Right lobe of liver (tissue), 6 donors: ENCODE data around the gene PRKN. TPM values are rescaled to one million over a fixed set of nuclear protein-coding genes. Genes with fewer than 3 reads are reported as not detected.
A peak's percentile ranks its signal among the peaks of the same experiment; 100 is the strongest.

Experiments used
- ATAC-seq, 4 donors: fragments of 200-7000 bp; cut with Tn5 transposase; one replicate each; pipeline ENCODE4 v1.9.1; 2020; ENCODE audit warnings: mild to moderate bottlenecking in 4 of 4, moderate library complexity in 4 of 4
- DNase-seq, 3 donors: peaks; one replicate each; pipeline ENCODE4 v3.0.0-alpha.2; 2020
- H3K27ac ChIP-seq, 3 donors: fragments of 200-600 bp; one replicate each; pipeline ENCODE4 v1.8.0; 2022
- H3K27me3 ChIP-seq, 2 donors: fragments of 200-600 bp; one replicate each; pipeline ENCODE4 v1.8.0; 2022
- H3K36me3 ChIP-seq, 4 donors: fragments of 200-600 bp; sonication (generic) in 1 of 4; one replicate each; pipeline versions ENCODE4 v1.5.1 to v1.8.0; 2017 to 2022; ENCODE audit warnings: control low read depth in 1 of 4
- H3K4me1 ChIP-seq, 4 donors: fragments of 200-600 bp; sonication (generic) in 1 of 4; one replicate each; pipeline versions ENCODE4 v1.5.1 to v1.8.0; 2017 to 2022; ENCODE audit warnings: control low read depth in 1 of 4
- H3K4me3 ChIP-seq, 3 donors: fragments of 200-600 bp; one replicate each; pipeline ENCODE4 v1.8.0; 2022
- H3K9me3 ChIP-seq, 4 donors: fragments of 200-600 bp; sonication (generic) in 1 of 4; one replicate each; pipeline versions ENCODE4 v1.5.1 to v1.8.0; 2017 to 2022; ENCODE audit warnings: control low read depth in 1 of 4
- POLR2A ChIP-seq: fragments of 450-650 bp; IDR thresholded peaks from one replicate; pipeline ENCODE4 v1.6.1; 2017; ENCODE audit warnings: antibody characterized with exemption, mild to moderate bottlenecking
- WGBS: methylation state at CpG from one replicate; pipeline ENCODE4 v1.1.6; 2018; ENCODE audit warnings: low coverage, low lambda C conversion rate; ENCODE audit not compliant: insufficient coverage; ENCODE audit errors: missing lambda C conversion rate; 5-methylcytosine and 5-hydroxymethylcytosine counted together
- intact Hi-C, 2 donors: fragments of 100-400 bp; cut with DNase I; formaldehyde crosslinking; loops; one replicate each; pipeline versions ENCODE4 v1.11.2 to v1.14.1; 2022
- total RNA-seq, 6 experiments: library from RNA; depleted of rRNA in 2 of 6; stranded (reverse); fragments of >200 nt in 2 of 6; fragmentation: NEBNext Ultra II Directional in 3 of 6; extraction: Animal tissue kit (Norgen Biotek cat#: 25700) in 3 of 6; gene quantifications; one replicate each; pipeline versions ENCODE4 v1.1.0 to v1.2.4, GENCODE V29; 2016 to 2023
- TF ChIP-seq, protein P1 (sequence below), 4 donors: fragments of 200-600 bp in 3 of 4; fragments of 450-650 bp in 1 of 4; IDR thresholded peaks; one replicate each; pipeline versions ENCODE4 v1.5.1 to v1.8.0; 2016 to 2022; ENCODE audit warnings: antibody characterized with exemption in 4 of 4, mild to moderate bottlenecking in 2 of 4
- donor health status: DM: no; HTN: yes; CAD: no.
- donor health status: DM: no; HTN: no; CAD: no.
- donor health status: DM: no; HTN: no; CAD: no.
- donor health status: DM: no; HTN: yes; CAD: no.
- donor health status: DM: no; HTN: yes; CAD: no.

Gene PRKN
- total RNA-seq, 6 experiments from 2014 or later = 1.1 to 3.7 (median 2.2) TPM

DNA sequence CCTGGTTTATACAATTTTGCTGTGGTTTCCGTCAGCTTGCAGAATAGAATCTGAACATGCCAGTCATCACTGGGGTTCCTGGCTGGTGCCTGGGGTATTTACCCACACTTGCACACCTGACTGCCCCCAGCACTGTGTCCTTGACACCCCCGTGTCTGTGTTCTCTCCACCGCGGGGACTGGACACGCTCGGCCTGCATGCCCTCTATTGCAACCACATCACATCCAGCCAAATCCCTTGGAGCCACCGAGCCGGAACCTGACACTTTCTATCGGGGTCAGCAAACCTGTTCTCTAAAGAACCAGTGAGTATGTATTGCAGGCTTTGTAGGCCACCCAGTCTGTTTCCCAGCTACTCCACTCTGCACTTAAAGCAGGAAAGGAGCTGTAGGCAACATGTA lies 527.5 kb downstream of the PRKN start:
- no peak for ATAC-seq
- no peak for DNase-seq
- H3K27me3 ChIP-seq = no peaks in the 10 kb centered on the region
- no peaks in the 10 kb centered on the region for H3K9me3 ChIP-seq
- TF ChIP-seq, protein P1, sequence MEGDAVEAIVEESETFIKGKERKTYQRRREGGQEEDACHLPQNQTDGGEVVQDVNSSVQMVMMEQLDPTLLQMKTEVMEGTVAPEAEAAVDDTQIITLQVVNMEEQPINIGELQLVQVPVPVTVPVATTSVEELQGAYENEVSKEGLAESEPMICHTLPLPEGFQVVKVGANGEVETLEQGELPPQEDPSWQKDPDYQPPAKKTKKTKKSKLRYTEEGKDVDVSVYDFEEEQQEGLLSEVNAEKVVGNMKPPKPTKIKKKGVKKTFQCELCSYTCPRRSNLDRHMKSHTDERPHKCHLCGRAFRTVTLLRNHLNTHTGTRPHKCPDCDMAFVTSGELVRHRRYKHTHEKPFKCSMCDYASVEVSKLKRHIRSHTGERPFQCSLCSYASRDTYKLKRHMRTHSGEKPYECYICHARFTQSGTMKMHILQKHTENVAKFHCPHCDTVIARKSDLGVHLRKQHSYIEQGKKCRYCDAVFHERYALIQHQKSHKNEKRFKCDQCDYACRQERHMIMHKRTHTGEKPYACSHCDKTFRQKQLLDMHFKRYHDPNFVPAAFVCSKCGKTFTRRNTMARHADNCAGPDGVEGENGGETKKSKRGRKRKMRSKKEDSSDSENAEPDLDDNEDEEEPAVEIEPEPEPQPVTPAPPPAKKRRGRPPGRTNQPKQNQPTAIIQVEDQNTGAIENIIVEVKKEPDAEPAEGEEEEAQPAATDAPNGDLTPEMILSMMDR (IDR thresholded peaks at IDR 0.05) = no peak
- TF ChIP-seq POLR2A = no peak
- no peak overlapping the region for H3K4me3 ChIP-seq
- H3K4me1 ChIP-seq = no peaks in the 10 kb centered on the region
- 89% methylated on average over 5 of the region's 9 CpGs for whole genome bisulfite sequencing
- H3K36me3 ChIP-seq = no peaks in the 10 kb centered on the region
- intact Hi-C loops = no loop called here
- H3K27ac ChIP-seq = no peak overlapping the region

- Histone ChIP-seq H3K9me3 (no peaks in the 10 kb centered on the region), H3K27me3 (no peaks in the 10 kb centered on the region), H3K4me1 (no peaks in the 10 kb centered on the region), H3K27ac (no peak overlapping the region), H3K36me3 (no peaks in the 10 kb centered on the region), H3K4me3 (no peak overlapping the region)
- intact Hi-C loops = no loop called here
- ATAC-seq (peak in 1 of 4 donors; percentile 45), DNase-seq (no peak)
- 89% methylated on average over 3 of the region's 3 CpGs for WGBS
- TF ChIP-seq, protein P1 (IDR thresholded peaks at IDR 0.05) = peak in 1 of 4 donors; percentile 9
- no peak for TF ChIP-seq POLR2A
Observed at GRCh38 chr6:162198925-162199324, 528.6 kb downstream of the PRKN start.

GRCh38 chr6:162198076-162198475 lies 529.5 kb downstream of the PRKN start:
- H3K4me3 ChIP-seq = no peak overlapping the region
- WGBS = 78% methylated on average over 1 of the region's 1 CpG
- ATAC-seq (no peak), DNase-seq (no peak)
- intact Hi-C loops = no loop called here
- TF ChIP-seq POLR2A = no peak
- TF ChIP-seq, protein P1 (IDR thresholded peaks at IDR 0.05) = no peak
- no peaks in the 10 kb centered on the region for H3K4me1 ChIP-seq
- H3K9me3 ChIP-seq = no peaks in the 10 kb centered on the region
- H3K27ac ChIP-seq = no peak overlapping the region
- H3K27me3 ChIP-seq = no peaks in the 10 kb centered on the region
- no peaks in the 10 kb centered on the region for H3K36me3 ChIP-seq

DNA sequence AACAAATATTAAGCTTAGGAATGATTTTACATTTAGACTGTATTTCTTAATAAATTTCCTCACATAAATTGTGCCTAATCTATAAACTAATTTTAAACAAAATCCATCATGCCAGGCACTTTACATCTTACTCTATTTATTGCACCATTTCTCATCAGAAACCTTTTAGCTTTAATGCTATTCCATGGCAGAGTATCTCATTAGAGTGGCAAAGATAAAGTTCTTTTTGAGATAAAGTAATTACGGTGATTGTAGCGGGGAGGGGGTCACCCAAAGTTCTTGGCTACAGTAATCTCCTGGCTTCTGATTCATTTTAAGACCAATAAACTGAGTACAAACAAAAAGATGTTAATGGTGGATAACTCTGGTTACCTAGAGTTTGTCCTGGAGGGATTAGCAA lies 532.1 kb downstream of the PRKN start:
- Histone ChIP-seq H3K4me3 (no peak overlapping the region), H3K4me1 (no peaks in the 10 kb centered on the region), H3K27ac (no peak overlapping the region), H3K27me3 (no peaks in the 10 kb centered on the region), H3K36me3 (no peaks in the 10 kb centered on the region), H3K9me3 (no peaks in the 10 kb centered on the region)
- ATAC-seq (no peak), DNase-seq (no peak)
- intact Hi-C loops = no loop called here
- TF ChIP-seq, protein P1 (IDR thresholded peaks at IDR 0.05) = no peak
- no peak for TF ChIP-seq POLR2A
- WGBS = 68% methylated on average over 2 of the region's 2 CpGs

- WGBS = 91% methylated on average over 6 of the region's 6 CpGs
- no peak for TF ChIP-seq POLR2A
- TF ChIP-seq, protein P1 (IDR thresholded peaks at IDR 0.05) = no peak
- ATAC-seq (no peak), DNase-seq (no peak)
- no peak overlapping the region for H3K27ac ChIP-seq
- H3K9me3 ChIP-seq = no peaks in the 10 kb centered on the region
- intact Hi-C loops = no loop called here
- H3K4me1 ChIP-seq = no peaks in the 10 kb centered on the region
- H3K4me3 ChIP-seq = no peak overlapping the region
- H3K27me3 ChIP-seq = no peaks in the 10 kb centered on the region
- no peaks in the 10 kb centered on the region for H3K36me3 ChIP-seq
Observed at GRCh38 chr6:162190981-162191380, 536.6 kb downstream of the PRKN start.
